Measurements from ENCODE around the gene MITF.

GRCh38 chr3:69827127-69827526 is 87.9 kb downstream of the MITF start:
- TF ChIP-seq EP300 (IDR thresholded peaks at IDR 0.05) = no peak
- TF ChIP-seq POLR2A (IDR thresholded peaks at IDR 0.05) = no peak
- TF ChIP-seq CTCF (IDR thresholded peaks at IDR 0.05) = no peak

All from suprapubic skin (tissue), 3 donors.